HG03103 (cell line): Measurements from ENCODE around the gene DNAAF5.

Experiments used
- ATAC-seq: cut with Tn5 transposase; IDR thresholded peaks from one replicate; pipeline ENCODE4 v1.9.1; 2021; ENCODE audit warnings: low read depth; ENCODE audit not compliant: unreplicated experiment

DNAAF5 gene

DNA sequence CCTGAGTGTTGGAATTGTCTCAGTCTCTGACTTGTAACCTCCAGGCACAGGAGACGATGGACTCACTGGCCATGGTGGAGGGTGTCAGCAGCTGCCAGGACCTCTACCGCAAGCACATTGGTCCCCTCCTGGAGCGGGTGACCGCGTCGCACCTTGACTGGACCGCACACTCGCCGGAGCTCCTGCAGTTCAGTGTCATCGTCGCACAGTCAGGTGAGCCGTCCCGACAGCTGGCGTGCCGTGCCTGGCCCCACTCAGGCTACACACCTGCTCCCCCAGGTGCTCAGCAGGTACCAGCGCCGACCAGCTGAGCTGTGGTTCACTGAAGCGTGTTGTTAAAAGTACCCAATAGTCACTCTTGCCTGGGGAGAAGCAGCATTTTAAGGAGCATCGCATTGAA, 37.3 kb downstream of the DNAAF5 start:
- ATAC-seq = no peak

- ATAC-seq = no peak
These were observed 38.9 kb downstream of the DNAAF5 start for GRCh38 chr7:765383-765782.

- ATAC-seq = no peak
These were observed 41.1 kb downstream of the DNAAF5 start for GRCh38 chr7:767580-767940.

- ATAC-seq = no peak
These were observed 41.6 kb downstream of the DNAAF5 start for GRCh38 chr7:767941-768731.

DNA sequence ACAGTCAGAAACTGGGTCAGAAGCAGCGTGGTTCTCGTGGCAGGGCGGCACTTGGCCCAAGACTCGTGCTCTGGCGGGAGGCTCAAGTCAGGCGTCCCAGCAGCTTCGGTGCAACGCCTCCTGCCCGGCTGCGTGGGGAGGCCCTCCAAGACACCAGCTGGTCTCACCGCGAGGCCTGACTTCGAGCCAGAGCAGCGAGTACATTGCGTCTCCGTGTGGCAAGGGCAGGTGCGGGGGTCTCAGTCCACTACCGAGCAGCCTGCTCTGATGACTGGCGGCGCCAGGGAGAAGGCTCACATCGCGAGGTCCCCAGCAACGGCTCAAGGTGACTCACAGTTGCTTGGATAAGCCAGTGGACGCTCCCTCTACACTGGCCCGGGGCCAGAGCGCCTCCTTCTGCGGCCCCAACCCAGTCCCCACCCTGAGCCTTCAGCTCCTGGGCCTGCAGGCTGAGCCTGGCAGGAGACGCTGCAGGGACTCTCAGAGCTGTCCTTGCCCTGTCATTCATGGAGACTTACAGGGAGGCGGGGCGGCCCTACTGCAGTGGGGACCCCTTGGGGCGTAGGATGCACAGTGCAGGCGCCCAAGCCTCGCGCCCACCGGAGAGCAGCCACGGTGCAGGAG, 42.5 kb downstream of the DNAAF5 start:
- ATAC-seq = no peak

GRCh38 chr7:770336-770735, 43.8 kb downstream of the DNAAF5 start:
- no peak for ATAC-seq

- ATAC-seq = no peak
These were observed 44.3 kb downstream of the DNAAF5 start for GRCh38 chr7:770741-771166.

DNA sequence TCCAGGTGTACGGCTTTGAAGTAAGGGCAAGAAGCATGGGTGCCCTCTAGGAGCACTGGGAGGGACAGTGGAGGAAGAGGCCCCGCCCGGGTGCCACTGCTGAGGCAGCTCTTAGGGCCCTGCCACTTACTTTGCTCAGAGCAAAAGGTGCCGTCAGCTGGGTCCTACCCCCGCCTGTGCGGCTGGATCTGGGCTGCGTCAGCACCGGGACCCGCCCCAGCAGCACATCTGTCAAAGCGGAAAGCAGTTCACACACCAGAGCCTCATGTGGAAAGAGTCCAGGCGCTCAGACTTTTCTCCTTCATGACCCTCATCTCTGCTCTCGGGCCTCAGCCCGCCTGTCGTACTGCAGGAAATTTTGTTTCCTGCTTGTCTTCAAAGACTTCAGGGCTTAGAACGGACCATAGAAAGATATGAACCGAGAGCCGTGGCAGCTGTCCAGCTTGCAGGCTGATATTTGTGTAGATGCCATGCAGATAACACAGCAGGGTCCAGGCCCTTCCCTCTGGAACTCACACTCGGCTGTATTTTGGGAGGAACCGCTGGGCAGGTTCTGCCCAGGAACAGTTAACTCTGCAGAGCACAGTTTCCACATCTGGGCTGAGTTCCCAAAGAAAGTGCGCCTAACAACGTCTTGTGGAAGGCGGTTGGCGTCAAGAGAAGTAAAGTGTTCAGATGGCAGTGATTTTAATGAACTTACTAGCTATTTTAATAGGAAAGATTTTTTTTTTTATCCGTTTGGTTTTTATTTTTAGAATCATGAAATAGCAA, 44.9 kb downstream of the DNAAF5 start:
- ATAC-seq = no peak

DNA sequence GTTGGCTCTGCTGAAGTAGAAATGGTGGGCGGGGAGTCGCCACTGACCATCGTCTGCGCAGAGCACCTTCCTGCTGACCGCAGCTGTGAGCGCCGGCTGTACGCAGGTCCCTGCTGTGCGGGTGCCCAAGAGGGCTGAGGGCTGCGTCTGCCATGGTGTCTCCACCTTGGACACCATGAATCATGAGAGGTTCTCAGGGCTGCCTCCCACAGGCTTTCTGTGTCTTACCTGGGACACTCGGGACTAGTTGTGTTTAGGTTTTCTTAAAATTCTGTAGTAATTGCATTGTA, 45.5 kb downstream of the DNAAF5 start:
- no peak for ATAC-seq

GRCh38 chr7:772392-772791, 45.9 kb downstream of the DNAAF5 start:
- ATAC-seq = no peak

DNA sequence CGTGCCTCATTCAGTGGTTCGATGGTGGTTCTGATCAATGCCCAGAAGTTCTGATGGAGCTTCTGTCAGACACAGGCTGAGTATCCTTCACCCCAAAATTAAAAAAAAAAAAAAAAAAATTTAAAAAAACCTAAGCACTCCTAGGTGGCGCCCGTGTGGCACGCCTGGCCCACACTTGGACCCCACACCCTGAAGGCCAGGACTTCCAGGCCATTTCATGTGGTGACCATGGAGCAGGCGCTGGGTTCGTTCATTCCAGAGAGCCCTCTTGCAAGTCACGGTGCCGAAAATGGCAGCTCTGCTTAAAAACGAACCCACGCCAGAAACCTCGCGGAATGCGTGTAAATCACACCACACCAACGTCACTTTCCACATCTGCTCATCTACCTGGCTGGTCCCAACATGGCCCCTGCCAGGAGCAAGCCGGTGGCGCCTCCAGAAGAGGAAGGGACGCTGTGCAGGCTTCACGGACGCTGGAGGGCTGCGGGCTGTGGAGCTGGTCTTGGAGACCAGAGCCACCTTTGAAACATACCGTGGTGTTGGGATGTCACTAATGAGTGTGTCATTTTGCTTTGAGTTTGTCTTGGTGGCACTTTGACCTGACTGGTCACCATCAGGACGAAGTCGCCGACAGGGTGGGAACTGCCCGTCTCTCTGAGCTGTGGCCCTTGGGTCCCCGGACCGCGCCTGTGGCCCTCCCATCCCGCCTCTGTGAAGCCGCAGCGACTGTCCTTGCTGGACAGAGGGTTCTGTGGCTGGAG, 46.5 kb downstream of the DNAAF5 start:
- ATAC-seq = no peak

DNA sequence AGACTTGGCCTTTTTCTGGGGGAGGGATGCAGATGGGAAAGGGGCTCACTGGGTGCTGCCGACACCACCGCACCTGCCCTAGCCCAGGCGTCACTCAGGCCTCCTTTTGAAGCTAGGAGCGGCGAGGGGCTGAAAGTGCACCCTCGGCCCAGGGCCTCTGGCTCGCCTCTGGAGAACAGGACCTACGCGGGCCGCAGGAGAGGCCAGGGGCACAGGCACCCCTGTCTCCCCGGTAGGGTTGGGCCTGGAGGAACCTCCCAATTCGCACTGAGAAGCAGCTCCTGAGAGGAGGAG, 47.1 kb downstream of the DNAAF5 start:
- no peak for ATAC-seq

GRCh38 chr7:774161-775109, 47.9 kb downstream of the DNAAF5 start:
- ATAC-seq = no peak

DNA sequence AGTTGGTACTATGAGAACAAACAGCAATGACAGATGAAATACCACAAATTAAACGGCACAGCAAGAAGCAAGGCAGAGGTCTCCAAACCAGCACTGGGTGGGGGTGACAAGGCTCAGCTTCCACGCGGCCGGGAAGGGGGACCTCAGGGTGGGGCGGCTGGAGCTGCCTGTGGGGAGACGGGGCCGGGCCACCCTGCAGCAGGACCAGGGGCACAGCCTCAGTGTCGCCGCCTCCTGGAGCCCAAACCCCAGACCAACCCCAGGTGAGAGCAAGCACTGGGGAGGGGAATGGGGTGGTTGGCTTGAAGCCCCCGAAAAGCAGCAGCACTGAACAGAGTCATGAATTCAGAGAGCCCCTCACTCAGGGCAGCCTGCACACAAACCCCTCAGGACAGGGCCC, 49.9 kb downstream of the DNAAF5 start:
- ATAC-seq = no peak

- no peak for ATAC-seq
These were observed 50.7 kb downstream of the DNAAF5 start for GRCh38 chr7:776992-777727.

DNA sequence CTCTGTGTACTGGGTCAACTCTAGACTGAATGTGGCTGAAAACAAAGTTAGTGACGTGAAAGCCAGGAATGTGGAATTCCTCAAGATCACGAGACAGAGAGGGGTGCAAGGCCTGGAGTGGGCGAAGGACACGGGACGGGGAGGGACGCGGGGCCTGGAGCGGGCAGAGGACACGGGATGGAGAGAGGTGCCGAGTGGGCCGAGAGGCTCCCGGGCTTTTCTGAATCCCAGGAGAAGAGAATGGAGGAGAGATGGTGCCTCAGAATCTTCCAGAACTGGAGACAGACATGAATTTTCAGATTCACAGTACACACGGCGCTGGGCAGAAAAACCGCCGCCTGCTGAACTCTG, 51.2 kb downstream of the DNAAF5 start:
- ATAC-seq = no peak

- ATAC-seq = no peak
These were observed 51.9 kb downstream of the DNAAF5 start for GRCh38 chr7:778271-778967.

DNA sequence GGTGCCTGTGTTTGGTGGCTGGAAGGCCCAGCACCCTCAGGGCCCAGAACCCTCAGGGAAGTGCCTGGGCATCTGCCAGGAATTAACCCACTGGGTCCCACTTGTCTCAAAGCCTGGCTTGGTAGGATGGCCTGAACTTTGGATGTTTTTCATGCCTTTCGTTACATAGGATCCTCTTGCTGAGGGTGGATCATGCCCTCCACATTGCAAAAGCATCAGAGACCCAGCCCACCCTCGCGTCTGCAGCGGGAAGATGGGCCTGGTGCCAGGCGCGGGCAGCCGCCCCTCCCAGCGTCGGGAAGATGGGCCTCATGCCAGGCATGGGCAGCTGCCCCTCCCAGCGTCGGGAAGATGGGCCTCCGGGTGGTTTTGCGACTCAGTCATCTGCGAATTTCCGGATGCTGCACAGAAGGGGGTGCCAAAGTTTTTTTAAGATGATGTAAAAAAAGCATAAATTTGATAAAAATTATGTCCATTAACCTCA, 52.5 kb downstream of the DNAAF5 start:
- no peak for ATAC-seq

GRCh38 chr7:779480-779879, 53.0 kb downstream of the DNAAF5 start:
- ATAC-seq = no peak
